Esophagus squamous epithelium (tissue), 4 donors: Measurements from ENCODE around the gene BABAM2.

Experiments used
- CTCF ChIP-seq, 6 experiments: fragments of 450-650 bp in 4 of 6; fragments of 200-600 bp in 2 of 6; sonication (generic) in 2 of 6; IDR thresholded peaks; one replicate each; pipeline ENCODE4 v1.5.1; 2016 to 2019; ENCODE audit warnings: antibody characterized with exemption in 6 of 6, mild to moderate bottlenecking in 4 of 6, moderate library complexity in 4 of 6
- POLR2A ChIP-seq, 4 donors: fragments of 450-650 bp; IDR thresholded peaks; one replicate each; pipeline ENCODE4 v1.6.1; 2017; ENCODE audit warnings: antibody characterized with exemption in 4 of 4, mild to moderate bottlenecking in 4 of 4, moderate library complexity in 3 of 4

- TF ChIP-seq CTCF (IDR thresholded peaks at IDR 0.05), result no peak
- no peak for TF ChIP-seq POLR2A (IDR thresholded peaks at IDR 0.05)
Observed at GRCh38 chr2:28300485-28301341, 410.2 kb downstream of the BABAM2 start.
